SK-N-SH treated with all-trans-retinoic acid at 6 μM for 48 hours (cell line): ENCODE measurements around the gene PRKCE.

Experiments
- ATAC-seq: fragments of 200-7000 bp; cut with Tn5 transposase; 3 replicates; pipeline ENCODE4 v1.9.1; 2020; ENCODE audit warnings: mild to moderate bottlenecking, moderate library complexity
- ARNTL ChIP-seq: fragments of 450-650 bp; formaldehyde crosslinking; IDR thresholded peaks from 2 replicates; pipeline ENCODE4 v1.5.0; 2020; ENCODE audit warnings: low read depth, mild to moderate bottlenecking, moderate library complexity, borderline replicate concordance
- BACH2 ChIP-seq: fragments of 250-450 bp; sonication (Bioruptor Pico); IDR thresholded peaks from 2 replicates; pipeline ENCODE4 v1.9.0; 2021; ENCODE audit warnings: mild to moderate bottlenecking, borderline replicate concordance
- CSDC2 ChIP-seq: fragments of 250-450 bp; sonication (Bioruptor Pico); IDR thresholded peaks from 2 replicates; pipeline ENCODE4 v1.5.0; 2020; ENCODE audit warnings: mild to moderate bottlenecking, moderate library complexity
- ESRRG ChIP-seq: fragments of 250-450 bp; sonication (Bioruptor Pico); IDR thresholded peaks from 2 replicates; pipeline ENCODE4 v1.6.1; 2021; ENCODE audit warnings: mild to moderate bottlenecking
- GLIS3 ChIP-seq: fragments of 250-450 bp; sonication (Bioruptor Pico); IDR thresholded peaks from 2 replicates; pipeline ENCODE4 v1.5.0; 2020; ENCODE audit warnings: mild to moderate bottlenecking, moderate library complexity
- ISL1 ChIP-seq: fragments of 250-450 bp; sonication (Bioruptor Pico); IDR thresholded peaks from 2 replicates; pipeline ENCODE4 v2.1.2; 2022; ENCODE audit warnings: mild to moderate bottlenecking, moderate library complexity
- OSR1 ChIP-seq: fragments of 250-450 bp; sonication (Bioruptor Pico); IDR thresholded peaks from 2 replicates; pipeline ENCODE4 v1.8.0; 2022; ENCODE audit warnings: moderate library complexity, mild to moderate bottlenecking, inconsistent platforms
- PPARA ChIP-seq: fragments of 250-450 bp; sonication (Bioruptor Pico); IDR thresholded peaks from 2 replicates; pipeline ENCODE4 v1.5.0; 2020; ENCODE audit warnings: mild to moderate bottlenecking, borderline replicate concordance
- RARB ChIP-seq: fragments of 250-450 bp; sonication (Bioruptor Pico); IDR thresholded peaks from 2 replicates; pipeline ENCODE4 v1.8.0; 2021; ENCODE audit warnings: mild to moderate bottlenecking, moderate library complexity
- SNAI2 ChIP-seq: fragments of 250-450 bp; sonication (Bioruptor Pico); IDR thresholded peaks from 2 replicates; pipeline ENCODE4 v1.5.0; 2020; ENCODE audit warnings: mild to moderate bottlenecking, moderate library complexity
- TCF4 ChIP-seq: fragments of 250-450 bp; sonication (Bioruptor Pico); IDR thresholded peaks from 2 replicates; pipeline ENCODE4 v1.8.0; 2021; ENCODE audit warnings: mild to moderate bottlenecking, moderate library complexity, borderline replicate concordance
- TOX ChIP-seq: fragments of 250-450 bp; sonication (Bioruptor Pico); IDR thresholded peaks from 2 replicates; pipeline ENCODE4 v1.8.0; 2021; ENCODE audit warnings: mild to moderate bottlenecking, moderate library complexity, borderline replicate concordance
- ZC3H10 ChIP-seq: fragments of 250-450 bp; sonication (Bioruptor Pico); IDR thresholded peaks from 2 replicates; pipeline ENCODE4 v1.5.1; 2021; ENCODE audit warnings: mild to moderate bottlenecking, moderate library complexity
- ZFP3 ChIP-seq: fragments of 250-450 bp; sonication (Bioruptor Pico); IDR thresholded peaks from 2 replicates; pipeline ENCODE4 v1.5.0; 2020; ENCODE audit warnings: mild to moderate bottlenecking, moderate library complexity
- ZFP30 ChIP-seq: fragments of 450-650 bp; formaldehyde crosslinking; IDR thresholded peaks from 2 replicates; pipeline ENCODE4 v1.5.0; 2022; ENCODE audit warnings: mild to moderate bottlenecking, moderate library complexity
- ZNF565 ChIP-seq: fragments of 450-650 bp; formaldehyde crosslinking; conservative IDR thresholded peaks from 2 replicates; pipeline ENCODE4 v1.5.0; 2020; ENCODE audit warnings: low read depth, mild to moderate bottlenecking, moderate library complexity
- ZNF8 ChIP-seq: fragments of 450-650 bp; formaldehyde crosslinking; IDR thresholded peaks from 2 replicates; pipeline ENCODE4 v1.5.0; 2020; ENCODE audit warnings: mild to moderate bottlenecking, moderate library complexity
- TF ChIP-seq, protein P1 (sequence below): fragments of 250-450 bp; sonication (Bioruptor Pico); IDR thresholded peaks from 2 replicates; pipeline ENCODE4 v1.5.1; 2021; ENCODE audit warnings: mild to moderate bottlenecking, moderate library complexity
- TF ChIP-seq, protein P2 (sequence below): fragments of 250-450 bp; sonication (Bioruptor Pico); IDR thresholded peaks from 2 replicates; pipeline ENCODE4 v1.8.0; 2021; ENCODE audit warnings: low read depth, mild to moderate bottlenecking, moderate library complexity, borderline replicate concordance
- TF ChIP-seq, protein P3 (sequence below): fragments of 250-450 bp; sonication (Bioruptor Pico); IDR thresholded peaks from 2 replicates; pipeline ENCODE4 v1.8.0; 2020; ENCODE audit warnings: mild to moderate bottlenecking, moderate library complexity, borderline replicate concordance
- TF ChIP-seq, protein P4 (sequence below): fragments of 250-450 bp; sonication (Bioruptor Pico); IDR thresholded peaks from 2 replicates; pipeline ENCODE4 v1.5.1; 2020; ENCODE audit warnings: low read depth, mild to moderate bottlenecking, moderate library complexity
- TF ChIP-seq, protein P5 (sequence below): fragments of 250-450 bp; sonication (Bioruptor Pico); IDR thresholded peaks from 2 replicates; pipeline ENCODE4 v1.5.0; 2020; ENCODE audit warnings: mild to moderate bottlenecking, moderate library complexity

The PRKCE gene

DNA sequence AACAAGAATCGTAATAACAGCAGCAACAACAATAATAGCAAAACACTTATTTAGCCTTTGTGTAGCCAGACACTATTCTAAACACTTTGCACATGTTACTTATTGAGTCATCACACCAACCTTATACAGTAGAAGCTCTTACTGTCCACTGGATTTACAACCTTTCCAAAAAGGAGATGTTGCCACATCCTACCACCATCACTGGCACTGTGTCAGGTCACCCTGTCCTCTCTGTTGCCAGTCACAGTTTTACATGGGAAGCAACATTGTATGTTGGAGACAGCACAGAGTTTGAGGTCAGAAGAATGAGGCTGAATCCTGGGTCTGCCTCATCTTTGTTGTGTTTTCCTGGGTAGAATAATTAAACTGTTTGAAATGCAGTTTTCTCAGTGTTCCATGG lies 444.4 kb downstream of the PRKCE start:
- TF ChIP-seq ZC3H10 (CRISPR knock-in tag) = no peak
- TF ChIP-seq CSDC2 = no peak
- TF ChIP-seq TOX (CRISPR knock-in tag) = no peak
- TF ChIP-seq, protein P1, sequence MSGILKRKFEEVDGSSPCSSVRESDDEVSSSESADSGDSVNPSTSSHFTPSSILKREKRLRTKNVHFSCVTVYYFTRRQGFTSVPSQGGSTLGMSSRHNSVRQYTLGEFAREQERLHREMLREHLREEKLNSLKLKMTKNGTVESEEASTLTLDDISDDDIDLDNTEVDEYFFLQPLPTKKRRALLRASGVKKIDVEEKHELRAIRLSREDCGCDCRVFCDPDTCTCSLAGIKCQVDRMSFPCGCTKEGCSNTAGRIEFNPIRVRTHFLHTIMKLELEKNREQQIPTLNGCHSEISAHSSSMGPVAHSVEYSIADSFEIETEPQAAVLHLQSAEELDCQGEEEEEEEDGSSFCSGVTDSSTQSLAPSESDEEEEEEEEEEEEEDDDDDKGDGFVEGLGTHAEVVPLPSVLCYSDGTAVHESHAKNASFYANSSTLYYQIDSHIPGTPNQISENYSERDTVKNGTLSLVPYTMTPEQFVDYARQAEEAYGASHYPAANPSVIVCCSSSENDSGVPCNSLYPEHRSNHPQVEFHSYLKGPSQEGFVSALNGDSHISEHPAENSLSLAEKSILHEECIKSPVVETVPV (CRISPR knock-in tag) = no peak
- TF ChIP-seq TCF4 (CRISPR knock-in tag) = no peak
- TF ChIP-seq RARB = no peak
- no peak for ATAC-seq

DNA sequence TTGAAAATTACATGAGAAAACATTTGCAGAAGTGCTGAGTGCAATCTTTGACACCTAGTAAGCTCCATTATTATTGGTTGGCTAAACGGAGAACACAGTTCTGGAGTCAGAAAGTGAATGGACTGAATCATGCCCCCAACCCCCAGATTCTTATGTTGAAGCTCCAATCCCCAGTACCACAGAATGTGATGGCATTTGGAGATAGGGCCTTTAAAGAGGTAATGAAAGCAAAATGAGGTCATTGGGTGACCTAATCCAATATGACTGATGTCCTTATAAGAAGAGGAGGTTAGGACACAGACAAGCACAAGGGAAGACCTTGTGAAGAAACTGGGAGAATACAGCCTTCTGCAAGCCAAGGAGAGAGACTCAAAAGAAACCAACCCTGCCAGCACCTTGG lies 444.8 kb downstream of the PRKCE start:
- no peak for ATAC-seq
- no peak for TF ChIP-seq RARB
- TF ChIP-seq TCF4 (CRISPR knock-in tag) = no peak
- TF ChIP-seq, protein P2, sequence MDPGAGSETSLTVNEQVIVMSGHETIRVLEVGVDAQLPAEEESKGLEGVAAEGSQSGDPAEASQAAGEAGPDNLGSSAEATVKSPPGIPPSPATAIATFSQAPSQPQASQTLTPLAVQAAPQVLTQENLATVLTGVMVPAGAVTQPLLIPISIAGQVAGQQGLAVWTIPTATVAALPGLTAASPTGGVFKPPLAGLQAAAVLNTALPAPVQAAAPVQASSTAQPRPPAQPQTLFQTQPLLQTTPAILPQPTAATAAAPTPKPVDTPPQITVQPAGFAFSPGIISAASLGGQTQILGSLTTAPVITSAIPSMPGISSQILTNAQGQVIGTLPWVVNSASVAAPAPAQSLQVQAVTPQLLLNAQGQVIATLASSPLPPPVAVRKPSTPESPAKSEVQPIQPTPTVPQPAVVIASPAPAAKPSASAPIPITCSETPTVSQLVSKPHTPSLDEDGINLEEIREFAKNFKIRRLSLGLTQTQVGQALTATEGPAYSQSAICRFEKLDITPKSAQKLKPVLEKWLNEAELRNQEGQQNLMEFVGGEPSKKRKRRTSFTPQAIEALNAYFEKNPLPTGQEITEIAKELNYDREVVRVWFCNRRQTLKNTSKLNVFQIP (CRISPR knock-in tag) = no peak
- TF ChIP-seq GLIS3 (CRISPR knock-in tag) = no peak
- TF ChIP-seq, protein P3, sequence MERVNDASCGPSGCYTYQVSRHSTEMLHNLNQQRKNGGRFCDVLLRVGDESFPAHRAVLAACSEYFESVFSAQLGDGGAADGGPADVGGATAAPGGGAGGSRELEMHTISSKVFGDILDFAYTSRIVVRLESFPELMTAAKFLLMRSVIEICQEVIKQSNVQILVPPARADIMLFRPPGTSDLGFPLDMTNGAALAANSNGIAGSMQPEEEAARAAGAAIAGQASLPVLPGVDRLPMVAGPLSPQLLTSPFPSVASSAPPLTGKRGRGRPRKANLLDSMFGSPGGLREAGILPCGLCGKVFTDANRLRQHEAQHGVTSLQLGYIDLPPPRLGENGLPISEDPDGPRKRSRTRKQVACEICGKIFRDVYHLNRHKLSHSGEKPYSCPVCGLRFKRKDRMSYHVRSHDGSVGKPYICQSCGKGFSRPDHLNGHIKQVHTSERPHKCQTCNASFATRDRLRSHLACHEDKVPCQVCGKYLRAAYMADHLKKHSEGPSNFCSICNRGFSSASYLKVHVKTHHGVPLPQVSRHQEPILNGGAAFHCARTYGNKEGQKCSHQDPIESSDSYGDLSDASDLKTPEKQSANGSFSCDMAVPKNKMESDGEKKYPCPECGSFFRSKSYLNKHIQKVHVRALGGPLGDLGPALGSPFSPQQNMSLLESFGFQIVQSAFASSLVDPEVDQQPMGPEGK = no peak
- TF ChIP-seq ZNF565 = no peak
- TF ChIP-seq CSDC2 = no peak
- no peak for TF ChIP-seq ZFP30
- no peak for TF ChIP-seq ZNF8 (CRISPR knock-in tag)
- TF ChIP-seq OSR1 (CRISPR knock-in tag) = no peak
- TF ChIP-seq ZC3H10 (CRISPR knock-in tag) = no peak
- no peak for TF ChIP-seq SNAI2 (CRISPR knock-in tag)
- TF ChIP-seq ISL1 = no peak

DNA sequence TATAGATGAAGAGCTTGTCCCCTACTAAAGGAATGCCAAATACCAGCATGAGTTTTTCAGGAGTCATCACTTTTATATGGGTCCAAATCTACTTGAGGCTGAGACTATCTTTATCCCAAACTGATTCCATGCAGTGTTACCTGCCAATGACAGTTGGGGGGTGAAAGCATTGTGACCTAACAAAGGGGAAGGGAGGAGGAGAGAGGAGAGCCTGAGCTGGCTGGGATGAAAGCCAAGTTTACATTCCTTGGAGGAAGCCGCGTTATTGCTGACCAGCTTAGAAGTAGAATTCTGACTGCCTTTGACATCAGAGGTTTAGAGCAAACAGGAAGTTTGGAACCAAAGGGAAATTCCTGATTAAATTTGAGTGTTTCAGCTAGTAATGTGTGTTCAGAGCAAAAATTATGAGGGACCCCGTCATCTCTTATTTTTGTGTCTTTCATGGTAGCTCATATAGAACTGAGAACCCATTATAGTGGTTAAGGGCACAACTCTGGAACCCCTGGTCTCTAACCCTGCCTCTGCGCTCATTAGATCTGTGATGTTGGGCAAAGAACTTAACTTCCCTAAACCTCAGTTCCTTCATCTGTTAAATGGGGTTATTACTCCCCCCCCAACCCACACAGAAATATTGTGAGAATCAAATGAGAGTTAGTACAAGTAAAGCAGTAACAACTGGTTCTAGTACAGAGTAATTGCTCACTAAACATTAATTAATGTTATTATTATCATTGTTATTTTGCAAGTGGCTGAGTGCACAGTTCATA lies 446.4 kb downstream of the PRKCE start:
- peak; percentile 97 for ATAC-seq
- TF ChIP-seq RARB = no peak
- no peak for TF ChIP-seq CSDC2
- no peak for TF ChIP-seq PPARA (CRISPR knock-in tag)
- TF ChIP-seq, protein P4, sequence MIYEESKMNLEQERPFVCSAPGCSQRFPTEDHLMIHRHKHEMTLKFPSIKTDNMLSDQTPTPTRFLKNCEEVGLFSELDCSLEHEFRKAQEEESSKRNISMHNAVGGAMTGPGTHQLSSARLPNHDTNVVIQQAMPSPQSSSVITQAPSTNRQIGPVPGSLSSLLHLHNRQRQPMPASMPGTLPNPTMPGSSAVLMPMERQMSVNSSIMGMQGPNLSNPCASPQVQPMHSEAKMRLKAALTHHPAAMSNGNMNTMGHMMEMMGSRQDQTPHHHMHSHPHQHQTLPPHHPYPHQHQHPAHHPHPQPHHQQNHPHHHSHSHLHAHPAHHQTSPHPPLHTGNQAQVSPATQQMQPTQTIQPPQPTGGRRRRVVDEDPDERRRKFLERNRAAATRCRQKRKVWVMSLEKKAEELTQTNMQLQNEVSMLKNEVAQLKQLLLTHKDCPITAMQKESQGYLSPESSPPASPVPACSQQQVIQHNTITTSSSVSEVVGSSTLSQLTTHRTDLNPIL = no peak
- no peak for TF ChIP-seq TOX (CRISPR knock-in tag)
- TF ChIP-seq, protein P1 (CRISPR knock-in tag) = no peak
- no peak for TF ChIP-seq BACH2 (CRISPR knock-in tag)
- no peak for TF ChIP-seq ARNTL (CRISPR knock-in tag)
- TF ChIP-seq SNAI2 (CRISPR knock-in tag) = no peak; the same call in 1 of the 2 replicates
- TF ChIP-seq ZFP3 (CRISPR knock-in tag) = 0 out of 2 replicates have a peak, but pooled peaks have one; percentile 12
- TF ChIP-seq ZNF8 (CRISPR knock-in tag) = no peak
- peak; percentile 40; the same call in 1 of the 2 replicates for TF ChIP-seq ISL1

DNA sequence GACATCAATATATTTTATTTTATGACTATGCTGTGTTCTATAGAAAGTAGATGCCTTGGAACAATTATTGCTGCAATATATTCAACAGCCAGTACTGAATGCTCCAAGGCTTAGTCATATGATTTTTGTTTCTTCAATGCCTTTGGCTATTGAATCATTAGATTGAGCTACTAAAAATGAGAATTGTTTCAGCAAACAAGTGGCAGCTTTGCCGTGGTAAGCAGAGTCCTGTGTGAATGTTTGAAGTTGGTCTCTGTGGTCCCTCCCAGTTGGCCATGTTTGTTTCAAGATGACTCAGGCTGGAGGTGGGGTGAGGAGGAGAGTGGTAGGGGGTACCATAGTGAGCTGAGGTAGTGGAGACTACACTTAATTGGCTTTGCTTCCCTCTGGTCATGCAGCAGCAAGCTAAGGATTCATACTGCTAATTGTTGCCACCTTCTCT lies 447.2 kb downstream of the PRKCE start:
- ATAC-seq = peak; percentile 56
- no peak for TF ChIP-seq ISL1
- no peak for TF ChIP-seq OSR1 (CRISPR knock-in tag)
- TF ChIP-seq, protein P5, sequence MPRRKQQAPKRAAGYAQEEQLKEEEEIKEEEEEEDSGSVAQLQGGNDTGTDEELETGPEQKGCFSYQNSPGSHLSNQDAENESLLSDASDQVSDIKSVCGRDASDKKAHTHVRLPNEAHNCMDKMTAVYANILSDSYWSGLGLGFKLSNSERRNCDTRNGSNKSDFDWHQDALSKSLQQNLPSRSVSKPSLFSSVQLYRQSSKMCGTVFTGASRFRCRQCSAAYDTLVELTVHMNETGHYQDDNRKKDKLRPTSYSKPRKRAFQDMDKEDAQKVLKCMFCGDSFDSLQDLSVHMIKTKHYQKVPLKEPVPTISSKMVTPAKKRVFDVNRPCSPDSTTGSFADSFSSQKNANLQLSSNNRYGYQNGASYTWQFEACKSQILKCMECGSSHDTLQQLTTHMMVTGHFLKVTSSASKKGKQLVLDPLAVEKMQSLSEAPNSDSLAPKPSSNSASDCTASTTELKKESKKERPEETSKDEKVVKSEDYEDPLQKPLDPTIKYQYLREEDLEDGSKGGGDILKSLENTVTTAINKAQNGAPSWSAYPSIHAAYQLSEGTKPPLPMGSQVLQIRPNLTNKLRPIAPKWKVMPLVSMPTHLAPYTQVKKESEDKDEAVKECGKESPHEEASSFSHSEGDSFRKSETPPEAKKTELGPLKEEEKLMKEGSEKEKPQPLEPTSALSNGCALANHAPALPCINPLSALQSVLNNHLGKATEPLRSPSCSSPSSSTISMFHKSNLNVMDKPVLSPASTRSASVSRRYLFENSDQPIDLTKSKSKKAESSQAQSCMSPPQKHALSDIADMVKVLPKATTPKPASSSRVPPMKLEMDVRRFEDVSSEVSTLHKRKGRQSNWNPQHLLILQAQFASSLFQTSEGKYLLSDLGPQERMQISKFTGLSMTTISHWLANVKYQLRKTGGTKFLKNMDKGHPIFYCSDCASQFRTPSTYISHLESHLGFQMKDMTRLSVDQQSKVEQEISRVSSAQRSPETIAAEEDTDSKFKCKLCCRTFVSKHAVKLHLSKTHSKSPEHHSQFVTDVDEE (CRISPR knock-in tag) = no peak
- no peak for TF ChIP-seq ESRRG (CRISPR knock-in tag)
- TF ChIP-seq RARB = no peak
- TF ChIP-seq, protein P3 = no peak
- no peak for TF ChIP-seq ZFP30
